BE2C (cell line): Measurements from ENCODE around the gene DPH5.

Experiments used
- DNase-seq: peaks from one replicate; pipeline ENCODE4 v3.0.0-alpha.2; 2020
- H3K27me3 ChIP-seq: fragments of 250-450 bp; sonication (Bioruptor Pico); 2 replicates; pipeline ENCODE4 v1.5.1; 2020; ENCODE audit warnings: mild to moderate bottlenecking
- H3K36me3 ChIP-seq: fragments of 250-450 bp; sonication (Bioruptor Pico); 2 replicates; pipeline ENCODE4 v1.5.1; 2020; ENCODE audit warnings: mild to moderate bottlenecking
- H3K4me1 ChIP-seq: fragments of 250-450 bp; sonication (Bioruptor Pico); 2 replicates; pipeline ENCODE4 v1.5.1; 2020
- H3K4me3 ChIP-seq: 2 replicates; pipeline ENCODE4 v1.5.1; 2011; ENCODE audit warnings: low read depth, low read length
- H3K9me3 ChIP-seq: fragments of 250-450 bp; sonication (Bioruptor Pico); 2 replicates; pipeline ENCODE4 v1.5.1; 2020
- TF ChIP-seq, protein P1 (sequence below): IDR thresholded peaks from 2 replicates; pipeline ENCODE4 v1.5.1; 2012; ENCODE audit warnings: mild to moderate bottlenecking, low read depth, low read length

DPH5 gene

DNA sequence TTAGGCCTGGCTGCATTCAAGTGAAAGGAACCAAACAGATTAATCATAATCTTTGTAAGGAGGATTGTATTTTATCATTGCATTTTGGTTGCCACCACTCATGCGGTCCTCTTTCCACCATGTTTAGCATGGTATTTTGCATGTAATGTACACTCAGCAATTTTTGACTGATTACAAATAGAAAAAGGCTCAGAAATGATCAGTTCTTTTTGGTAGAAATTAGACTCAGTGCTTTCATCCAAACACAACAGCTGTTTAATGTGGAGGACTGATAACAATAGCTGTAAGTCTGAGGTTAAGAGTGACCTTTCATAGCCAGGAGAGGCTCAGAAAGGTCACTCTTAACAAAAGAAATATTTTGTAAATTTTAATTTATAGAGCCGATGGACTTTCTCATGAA, 25.3 kb upstream of the DPH5 start:
- Histone ChIP-seq H3K36me3 (peaks cover 3% of the 10 kb centered on the region; the same call in 1 of the 2 replicates), H3K4me1 (no peaks in the 10 kb centered on the region; the same call in 1 of the 2 replicates), H3K9me3 (no peaks in the 10 kb centered on the region), H3K27me3 (no peaks in the 10 kb centered on the region), H3K4me3 (no peak overlapping the region)
- DNase-seq, result no peak
- TF ChIP-seq, protein P1, sequence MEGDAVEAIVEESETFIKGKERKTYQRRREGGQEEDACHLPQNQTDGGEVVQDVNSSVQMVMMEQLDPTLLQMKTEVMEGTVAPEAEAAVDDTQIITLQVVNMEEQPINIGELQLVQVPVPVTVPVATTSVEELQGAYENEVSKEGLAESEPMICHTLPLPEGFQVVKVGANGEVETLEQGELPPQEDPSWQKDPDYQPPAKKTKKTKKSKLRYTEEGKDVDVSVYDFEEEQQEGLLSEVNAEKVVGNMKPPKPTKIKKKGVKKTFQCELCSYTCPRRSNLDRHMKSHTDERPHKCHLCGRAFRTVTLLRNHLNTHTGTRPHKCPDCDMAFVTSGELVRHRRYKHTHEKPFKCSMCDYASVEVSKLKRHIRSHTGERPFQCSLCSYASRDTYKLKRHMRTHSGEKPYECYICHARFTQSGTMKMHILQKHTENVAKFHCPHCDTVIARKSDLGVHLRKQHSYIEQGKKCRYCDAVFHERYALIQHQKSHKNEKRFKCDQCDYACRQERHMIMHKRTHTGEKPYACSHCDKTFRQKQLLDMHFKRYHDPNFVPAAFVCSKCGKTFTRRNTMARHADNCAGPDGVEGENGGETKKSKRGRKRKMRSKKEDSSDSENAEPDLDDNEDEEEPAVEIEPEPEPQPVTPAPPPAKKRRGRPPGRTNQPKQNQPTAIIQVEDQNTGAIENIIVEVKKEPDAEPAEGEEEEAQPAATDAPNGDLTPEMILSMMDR, result no peak

DNA sequence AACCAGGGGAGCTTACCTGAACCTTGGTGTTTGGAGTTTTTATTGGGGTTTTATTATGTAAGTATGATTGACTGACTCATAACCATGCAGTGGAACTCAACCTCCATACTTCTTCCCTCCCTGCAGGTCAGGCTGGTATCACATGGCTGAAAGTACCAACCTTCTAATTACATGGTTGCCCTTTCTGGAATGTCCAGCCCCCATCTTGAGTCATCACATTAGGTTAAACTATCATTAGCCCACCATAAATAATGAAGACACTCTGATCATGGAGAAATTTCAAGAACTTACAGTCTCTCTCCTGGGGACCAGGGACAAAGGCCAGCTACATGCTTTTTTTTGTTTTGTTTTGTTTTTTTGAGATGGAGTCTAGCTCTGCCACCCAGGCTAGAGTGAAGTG, 19.2 kb upstream of the DPH5 start:
- no peak for DNase-seq
- Histone ChIP-seq H3K27me3 (no peaks in the 10 kb centered on the region), H3K9me3 (no peaks in the 10 kb centered on the region), H3K4me3 (no peak overlapping the region), H3K36me3 (peaks cover 6% of the 10 kb centered on the region), H3K4me1 (no peaks in the 10 kb centered on the region)
- TF ChIP-seq, protein P1, result no peak

DNA sequence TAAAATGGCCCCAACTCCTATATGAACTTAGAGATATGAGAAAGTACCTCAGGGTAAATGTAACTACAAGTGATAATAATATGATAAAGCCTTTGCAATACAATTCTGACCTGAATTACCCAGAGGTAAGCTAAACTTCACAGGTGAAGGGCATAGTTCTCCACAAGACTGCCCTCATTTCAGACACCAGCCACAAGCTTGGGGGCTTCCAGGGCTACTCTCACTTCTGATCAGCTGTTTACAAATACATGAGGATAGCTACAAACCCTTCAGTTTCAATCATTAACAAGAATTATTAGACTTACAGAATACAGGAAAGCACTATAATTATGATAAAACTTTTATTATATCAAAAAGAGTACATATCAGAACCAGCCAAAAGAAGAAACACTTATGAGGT, 18.7 kb upstream of the DPH5 start:
- no peak overlapping the region for H3K4me3 ChIP-seq
- no peaks in the 10 kb centered on the region for H3K27me3 ChIP-seq
- no peak for DNase-seq
- TF ChIP-seq, protein P1, result no peak
- H3K4me1 ChIP-seq, result no peaks in the 10 kb centered on the region
- H3K9me3 ChIP-seq, result no peaks in the 10 kb centered on the region
- H3K36me3 ChIP-seq, result peaks cover 8% of the 10 kb centered on the region

DNA sequence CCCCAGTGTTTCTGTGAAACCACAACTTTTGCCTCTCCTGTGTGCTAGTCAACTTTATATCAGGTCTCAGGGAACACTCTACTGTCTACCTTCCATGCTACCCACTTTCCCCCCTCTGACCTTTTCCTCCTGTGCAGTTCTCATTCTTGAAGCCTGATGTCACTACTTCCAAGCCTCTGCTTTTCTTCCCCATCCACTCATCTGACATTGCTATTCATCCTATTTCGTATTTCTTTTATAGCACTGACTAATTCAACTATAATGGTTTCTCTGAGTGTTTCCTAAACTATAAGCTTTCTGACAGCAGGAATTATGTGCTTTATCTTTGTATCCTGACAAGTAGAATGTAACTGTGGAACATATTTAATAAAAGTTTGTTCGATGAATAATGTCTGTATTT, 18.2 kb upstream of the DPH5 start:
- Histone ChIP-seq H3K9me3 (no peaks in the 10 kb centered on the region), H3K36me3 (peaks cover 13% of the 10 kb centered on the region), H3K4me1 (no peaks in the 10 kb centered on the region), H3K4me3 (no peak overlapping the region), H3K27me3 (no peaks in the 10 kb centered on the region)
- DNase-seq, result no peak
- TF ChIP-seq, protein P1, result peak; percentile 21

DNA sequence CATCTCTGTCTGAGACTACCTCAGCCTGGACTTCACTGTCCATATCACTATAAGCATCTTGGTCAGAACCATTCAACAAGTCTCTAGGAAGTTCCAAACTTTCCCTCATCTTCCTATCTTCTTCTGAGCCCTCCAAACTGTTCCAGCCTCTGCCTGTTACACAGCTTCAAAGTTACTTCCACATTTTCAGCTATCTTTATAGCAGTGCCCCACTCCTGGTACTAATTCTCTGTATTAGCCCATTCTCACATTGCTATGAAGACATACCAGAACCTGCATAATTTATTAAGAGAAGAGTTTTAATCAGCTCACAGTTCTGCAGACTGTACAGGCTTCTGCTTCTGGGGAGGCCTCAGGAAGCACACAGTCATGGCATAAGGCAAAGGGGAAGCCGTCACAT, 15.7 kb upstream of the DPH5 start:
- Histone ChIP-seq H3K4me3 (no peak overlapping the region), H3K9me3 (no peaks in the 10 kb centered on the region), H3K4me1 (no peaks in the 10 kb centered on the region), H3K27me3 (no peaks in the 10 kb centered on the region), H3K36me3 (peaks cover 20% of the 10 kb centered on the region)
- TF ChIP-seq, protein P1, result no peak
- DNase-seq, result no peak

DNA sequence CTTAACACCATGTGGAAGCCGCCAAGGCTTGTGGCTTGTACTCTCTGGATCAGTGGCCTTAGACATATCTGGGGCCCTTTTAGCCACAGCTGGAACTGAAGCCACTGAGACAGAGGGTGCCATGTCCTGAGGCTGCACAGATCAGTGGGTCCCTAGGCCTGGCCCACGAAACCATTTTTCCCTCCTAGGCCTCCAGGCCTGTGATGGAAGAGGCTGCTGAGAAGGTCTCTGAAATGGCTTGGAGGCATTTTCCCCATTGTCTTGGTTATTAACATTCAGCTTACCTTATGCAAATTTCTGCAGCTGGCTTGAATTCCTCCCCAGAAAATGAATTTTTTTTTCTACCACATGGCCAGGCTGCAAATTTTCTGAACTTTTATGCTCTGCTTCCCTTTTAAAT, 15.1 kb upstream of the DPH5 start:
- TF ChIP-seq, protein P1, result no peak
- Histone ChIP-seq H3K27me3 (no peaks in the 10 kb centered on the region), H3K4me3 (no peak overlapping the region), H3K9me3 (no peaks in the 10 kb centered on the region), H3K36me3 (peaks cover 18% of the 10 kb centered on the region), H3K4me1 (no peaks in the 10 kb centered on the region)
- no peak for DNase-seq
